SU-DHL-6 (cell line): ENCODE data around the gene THAP3.
A peak's percentile ranks its signal among the peaks of the same experiment; 100 is the strongest.

ENCODE experiments used
- H2AFZ ChIP-seq: fragments of 200-600 bp; sonication (generic); 2 replicates; pipeline ENCODE4 v1.6.1; 2014; ENCODE audit warnings: low read depth, mild to moderate bottlenecking, moderate library complexity, mixed read lengths, antibody characterized with exemption, low read length; ENCODE audit not compliant: severe bottlenecking
- H3F3A ChIP-seq: fragments of 200-600 bp; shearing (Covaris generic); 2 replicates; pipeline ENCODE4 v1.6.0; 2016; ENCODE audit warnings: antibody characterized with exemption, mild to moderate bottlenecking; ENCODE audit not compliant: insufficient read depth
- H3K27ac ChIP-seq: fragments of 200-600 bp; sonication (generic); 2 replicates; pipeline ENCODE4 v1.5.1; 2016; ENCODE audit warnings: low read depth, mild to moderate bottlenecking, low read length, moderate library complexity, mixed read lengths
- H3K27me3 ChIP-seq: fragments of 200-600 bp; sonication (generic), shearing (Covaris generic); 2 replicates; pipeline ENCODE4 v1.6.0; 2014; ENCODE audit warnings: mild to moderate bottlenecking, low read length
- H3K36me3 ChIP-seq: fragments of 200-600 bp; sonication (generic); 2 replicates; pipeline ENCODE4 v1.6.1; 2014; ENCODE audit warnings: mild to moderate bottlenecking, low read length, mixed read lengths
- H3K4me2 ChIP-seq: fragments of 300-600, 200-600 bp; shearing (Covaris generic), sonication (generic); 2 replicates; pipeline ENCODE4 v1.6.0; 2014; ENCODE audit warnings: low read length, low read depth, mild to moderate bottlenecking; ENCODE audit not compliant: poor library complexity, severe bottlenecking
- H3K4me3 ChIP-seq: fragments of 200-600 bp; sonication (generic); 2 replicates; pipeline ENCODE4 v1.5.1; 2014; ENCODE audit warnings: antibody characterized with exemption, low read length, mild to moderate bottlenecking, mixed read lengths; ENCODE audit not compliant: insufficient read depth, poor library complexity, severe bottlenecking
- H3K79me2 ChIP-seq: fragments of 200-600 bp; sonication (generic); 2 replicates; pipeline ENCODE4 v1.6.1; 2014; ENCODE audit warnings: mild to moderate bottlenecking, low read length, moderate library complexity; ENCODE audit not compliant: insufficient read depth
- H3K9ac ChIP-seq: fragments of 200-600 bp; sonication (generic); 2 replicates; pipeline ENCODE4 v1.7.0; 2014; ENCODE audit warnings: mild to moderate bottlenecking, low read length
- H3K9me2 ChIP-seq: fragments of 200-600 bp; sonication (generic); replicated peaks from 2 replicates; pipeline ENCODE4 v1.6.1; 2014; ENCODE audit warnings: low read length; ENCODE audit not compliant: insufficient read depth
- H3K9me3 ChIP-seq: fragments of 200-600 bp; sonication (generic); 2 replicates; pipeline ENCODE4 v1.6.1; 2014; ENCODE audit warnings: low read length, mixed read lengths; ENCODE audit not compliant: insufficient read depth
- H4K20me1 ChIP-seq: fragments of 200-600 bp; sonication (generic); 2 replicates; pipeline ENCODE4 v1.6.1; 2014; ENCODE audit warnings: low read depth, mild to moderate bottlenecking, antibody characterized with exemption, low read length, moderate library complexity, mixed read lengths
- EZH2phosphoT487 ChIP-seq: fragments of 200-600 bp; sonication (generic), shearing (Covaris generic); conservative IDR thresholded peaks from 2 replicates; pipeline ENCODE4 v1.6.1; 2018; ENCODE audit warnings: mild to moderate bottlenecking, antibody characterized with exemption, low read length, moderate library complexity, mixed read lengths
- TF ChIP-seq, protein P1 (sequence below): fragments of 200-600 bp; sonication (generic); IDR thresholded peaks from one replicate; pipeline ENCODE4 v1.5.1; 2017; ENCODE audit warnings: antibody characterized with exemption, mild to moderate bottlenecking, low read length, moderate library complexity; ENCODE audit not compliant: insufficient read depth, poor library complexity, severe bottlenecking

THAP3 gene

GRCh38 chr1:6624710-6625583 is at the start of gene THAP3:
THAP3 (plus strand) TSS chr1:6624868; CDS start chr1:6625219, 351 bp downstream.
- no peaks in the 10 kb centered on the region for H3K9me3 ChIP-seq
- peak within 1 kb of the TSS; percentile 84 for H2AFZ ChIP-seq
- peak within 1 kb of the TSS; percentile 66 for H3K9ac ChIP-seq
- no peaks in the 10 kb centered on the region for H3K27me3 ChIP-seq
- H3K79me2 ChIP-seq = peaks cover 9% of the 10 kb centered on the region; the same call in 1 of the 2 replicates
- H3K4me3 ChIP-seq = peak within 1 kb of the TSS; percentile 69
- H3K9me2 ChIP-seq = no peaks in the 10 kb centered on the region
- peaks cover 11% of the 10 kb centered on the region; the same call in 1 of the 2 replicates for H3F3A ChIP-seq
- H4K20me1 ChIP-seq = no peaks in the 10 kb centered on the region
- peak within 1 kb of the TSS; percentile 58 for H3K4me2 ChIP-seq
- 0 out of 2 replicates have a peak, but pooled peaks cover 4% of the 10 kb centered on the region for H3K36me3 ChIP-seq
- peak within 1 kb of the TSS; percentile 28; the same call in 1 of the 2 replicates for H3K27ac ChIP-seq
- TF ChIP-seq, protein P1, sequence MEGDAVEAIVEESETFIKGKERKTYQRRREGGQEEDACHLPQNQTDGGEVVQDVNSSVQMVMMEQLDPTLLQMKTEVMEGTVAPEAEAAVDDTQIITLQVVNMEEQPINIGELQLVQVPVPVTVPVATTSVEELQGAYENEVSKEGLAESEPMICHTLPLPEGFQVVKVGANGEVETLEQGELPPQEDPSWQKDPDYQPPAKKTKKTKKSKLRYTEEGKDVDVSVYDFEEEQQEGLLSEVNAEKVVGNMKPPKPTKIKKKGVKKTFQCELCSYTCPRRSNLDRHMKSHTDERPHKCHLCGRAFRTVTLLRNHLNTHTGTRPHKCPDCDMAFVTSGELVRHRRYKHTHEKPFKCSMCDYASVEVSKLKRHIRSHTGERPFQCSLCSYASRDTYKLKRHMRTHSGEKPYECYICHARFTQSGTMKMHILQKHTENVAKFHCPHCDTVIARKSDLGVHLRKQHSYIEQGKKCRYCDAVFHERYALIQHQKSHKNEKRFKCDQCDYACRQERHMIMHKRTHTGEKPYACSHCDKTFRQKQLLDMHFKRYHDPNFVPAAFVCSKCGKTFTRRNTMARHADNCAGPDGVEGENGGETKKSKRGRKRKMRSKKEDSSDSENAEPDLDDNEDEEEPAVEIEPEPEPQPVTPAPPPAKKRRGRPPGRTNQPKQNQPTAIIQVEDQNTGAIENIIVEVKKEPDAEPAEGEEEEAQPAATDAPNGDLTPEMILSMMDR = no peak
- no peak for TF ChIP-seq EZH2phosphoT487

- no peak overlapping the region for H3K4me3 ChIP-seq
- TF ChIP-seq, protein P1 = no peak
- TF ChIP-seq EZH2phosphoT487 = no peak
- H3K9ac ChIP-seq = no peak overlapping the region
- no peaks in the 10 kb centered on the region for H3K27me3 ChIP-seq
- no peak overlapping the region for H3K27ac ChIP-seq
- no peak overlapping the region for H2AFZ ChIP-seq
- H3K36me3 ChIP-seq = no peaks in the 10 kb centered on the region
- H4K20me1 ChIP-seq = no peaks in the 10 kb centered on the region
- H3K9me3 ChIP-seq = no peaks in the 10 kb centered on the region
- H3F3A ChIP-seq = no peaks in the 10 kb centered on the region
- peaks cover 13% of the 10 kb centered on the region; the same call in 1 of the 2 replicates for H3K79me2 ChIP-seq
- no peak overlapping the region for H3K4me2 ChIP-seq
- H3K9me2 ChIP-seq = no peaks in the 10 kb centered on the region
Observed at GRCh38 chr1:6577831-6578525, 46.7 kb upstream of the THAP3 start.

DNA sequence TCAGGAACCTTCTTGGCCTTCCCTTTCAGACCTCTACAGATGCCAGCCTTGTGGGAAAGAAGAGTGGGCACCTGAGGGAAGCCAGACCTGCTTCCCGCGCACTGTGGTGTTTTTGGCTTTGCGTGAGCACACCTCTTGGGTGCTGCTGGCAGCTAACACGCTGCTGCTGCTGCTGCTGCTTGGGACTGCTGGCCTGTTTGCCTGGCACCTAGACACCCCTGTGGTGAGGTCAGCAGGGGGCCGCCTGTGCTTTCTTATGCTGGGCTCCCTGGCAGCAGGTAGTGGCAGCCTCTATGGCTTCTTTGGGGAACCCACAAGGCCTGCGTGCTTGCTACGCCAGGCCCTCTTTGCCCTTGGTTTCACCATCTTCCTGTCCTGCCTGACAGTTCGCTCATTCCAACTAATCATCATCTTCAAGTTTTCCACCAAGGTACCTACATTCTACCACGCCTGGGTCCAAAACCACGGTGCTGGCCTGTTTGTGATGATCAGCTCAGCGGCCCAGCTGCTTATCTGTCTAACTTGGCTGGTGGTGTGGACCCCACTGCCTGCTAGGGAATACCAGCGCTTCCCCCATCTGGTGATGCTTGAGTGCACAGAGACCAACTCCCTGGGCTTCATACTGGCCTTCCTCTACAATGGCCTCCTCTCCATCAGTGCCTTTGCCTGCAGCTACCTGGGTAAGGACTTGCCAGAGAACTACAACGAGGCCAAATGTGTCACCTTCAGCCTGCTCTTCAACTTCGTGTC is 45.9 kb upstream of the THAP3 start:
- Histone ChIP-seq H4K20me1 (no peaks in the 10 kb centered on the region), H3K9me3 (no peaks in the 10 kb centered on the region), H3F3A (no peaks in the 10 kb centered on the region), H3K36me3 (no peaks in the 10 kb centered on the region), H3K27me3 (no peaks in the 10 kb centered on the region), H2AFZ (peak overlapping the region; percentile 99), H3K4me2 (peak overlapping the region; percentile 65), H3K27ac (no peak overlapping the region), H3K79me2 (peaks cover 13% of the 10 kb centered on the region; the same call in 1 of the 2 replicates), H3K4me3 (no peak overlapping the region), H3K9me2 (no peaks in the 10 kb centered on the region), H3K9ac (peak overlapping the region; percentile 82; the same call in 1 of the 2 replicates)
- no peak for TF ChIP-seq EZH2phosphoT487
- TF ChIP-seq, protein P1 = no peak
